ENCODE results near the gene CCDC40. TPM values are rescaled to one million over a fixed set of nuclear protein-coding genes. Genes with fewer than 3 reads are reported as not detected.

The CCDC40 gene
- total RNA-seq, 2 donors from 2014 or later = 11.8 to 19.7 TPM

DNA sequence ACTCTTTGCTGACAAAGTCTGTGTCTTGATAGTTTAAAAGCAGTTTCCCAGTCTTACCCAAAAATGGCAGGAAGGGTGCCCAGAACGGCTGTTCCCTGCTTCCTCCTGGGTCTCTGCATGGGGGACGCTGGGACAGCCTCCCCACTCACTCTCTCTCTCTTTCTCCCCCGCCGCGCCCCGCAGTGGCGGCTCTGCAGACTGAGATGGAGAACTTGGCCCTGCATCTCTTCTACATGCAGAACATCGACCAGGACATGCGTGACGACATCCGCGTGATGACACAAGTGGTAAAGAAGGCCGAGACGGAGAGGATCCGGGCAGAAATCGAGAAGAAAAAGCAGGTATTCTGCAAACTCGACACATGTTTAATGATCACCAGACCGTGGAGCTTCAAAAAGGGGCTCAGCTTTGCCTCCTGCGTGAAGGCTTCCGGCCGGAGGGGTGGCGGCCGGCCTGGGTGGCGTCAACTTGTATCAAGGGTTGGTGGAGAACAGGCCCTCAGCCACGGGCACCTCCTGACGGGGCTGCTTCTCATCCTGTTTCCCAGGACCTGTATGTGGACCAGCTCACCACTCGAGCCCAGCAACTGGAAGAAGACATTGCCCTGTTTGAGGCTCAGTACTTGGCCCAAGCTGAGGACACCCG, 22.0 kb downstream of the CCDC40 start:
- Histone ChIP-seq H3K4me3 (no peak overlapping the region), H3K9me3 (no peaks in the 10 kb centered on the region), H3K27me3 (replicated peaks; ENCODE audit: insufficient read depth) (no peaks in the 10 kb centered on the region), H3K27ac (no peak overlapping the region), H3K36me3 (no peaks in the 10 kb centered on the region), H3K4me1 (replicated peaks) (peaks cover 7% of the 10 kb centered on the region)
- intact Hi-C loops (cut with DNase I) = no loop called here
- DNase-seq (ENCODE audit: low spot score) = no peak
- 95% methylated on average over 28 of the region's 28 CpGs for WGBS
- TF ChIP-seq, protein P1, sequence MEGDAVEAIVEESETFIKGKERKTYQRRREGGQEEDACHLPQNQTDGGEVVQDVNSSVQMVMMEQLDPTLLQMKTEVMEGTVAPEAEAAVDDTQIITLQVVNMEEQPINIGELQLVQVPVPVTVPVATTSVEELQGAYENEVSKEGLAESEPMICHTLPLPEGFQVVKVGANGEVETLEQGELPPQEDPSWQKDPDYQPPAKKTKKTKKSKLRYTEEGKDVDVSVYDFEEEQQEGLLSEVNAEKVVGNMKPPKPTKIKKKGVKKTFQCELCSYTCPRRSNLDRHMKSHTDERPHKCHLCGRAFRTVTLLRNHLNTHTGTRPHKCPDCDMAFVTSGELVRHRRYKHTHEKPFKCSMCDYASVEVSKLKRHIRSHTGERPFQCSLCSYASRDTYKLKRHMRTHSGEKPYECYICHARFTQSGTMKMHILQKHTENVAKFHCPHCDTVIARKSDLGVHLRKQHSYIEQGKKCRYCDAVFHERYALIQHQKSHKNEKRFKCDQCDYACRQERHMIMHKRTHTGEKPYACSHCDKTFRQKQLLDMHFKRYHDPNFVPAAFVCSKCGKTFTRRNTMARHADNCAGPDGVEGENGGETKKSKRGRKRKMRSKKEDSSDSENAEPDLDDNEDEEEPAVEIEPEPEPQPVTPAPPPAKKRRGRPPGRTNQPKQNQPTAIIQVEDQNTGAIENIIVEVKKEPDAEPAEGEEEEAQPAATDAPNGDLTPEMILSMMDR (IDR thresholded peaks at IDR 0.05) = no peak
- TF ChIP-seq POLR2A (IDR thresholded peaks at IDR 0.05) = no peak
- no peak for TF ChIP-seq POLR2AphosphoS5 (IDR thresholded peaks at IDR 0.05)

DNA sequence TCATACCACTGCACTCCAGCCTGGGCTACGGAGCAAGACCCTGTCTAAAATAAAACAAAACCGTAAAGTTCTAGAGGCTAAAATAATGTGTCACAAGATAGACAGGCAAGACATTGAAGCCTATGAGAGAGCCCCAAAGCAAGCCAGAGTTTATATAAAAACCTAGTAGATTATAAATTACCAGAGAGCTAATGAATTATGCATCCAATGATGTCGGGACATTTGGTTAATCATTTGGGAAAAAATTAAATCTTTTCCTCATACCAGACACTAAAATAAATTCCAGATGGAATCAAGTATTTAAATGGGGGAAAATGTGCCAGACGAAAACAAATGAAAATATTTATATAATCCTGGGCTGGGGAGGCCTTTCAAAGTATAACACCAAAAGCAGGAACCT, 24.2 kb downstream of the CCDC40 start:
- intact Hi-C loops (cut with DNase I) = loop anchor here (5.0 kb wide), 1 partner anchor 33 kb away; no protein-coding TSS in a partner anchor
- Histone ChIP-seq H3K4me3 (no peak overlapping the region), H3K4me1 (replicated peaks) (no peaks in the 10 kb centered on the region), H3K36me3 (no peaks in the 10 kb centered on the region), H3K27me3 (replicated peaks; ENCODE audit: insufficient read depth) (no peaks in the 10 kb centered on the region), H3K27ac (no peak overlapping the region), H3K9me3 (no peaks in the 10 kb centered on the region)
- TF ChIP-seq POLR2AphosphoS5 (IDR thresholded peaks at IDR 0.05) = no peak
- TF ChIP-seq POLR2A (IDR thresholded peaks at IDR 0.05) = no peak
- TF ChIP-seq, protein P1 (IDR thresholded peaks at IDR 0.05) = no peak
- 63% methylated on average over 4 of the region's 4 CpGs for WGBS
- DNase-seq (ENCODE audit: low spot score) = no peak

DNA sequence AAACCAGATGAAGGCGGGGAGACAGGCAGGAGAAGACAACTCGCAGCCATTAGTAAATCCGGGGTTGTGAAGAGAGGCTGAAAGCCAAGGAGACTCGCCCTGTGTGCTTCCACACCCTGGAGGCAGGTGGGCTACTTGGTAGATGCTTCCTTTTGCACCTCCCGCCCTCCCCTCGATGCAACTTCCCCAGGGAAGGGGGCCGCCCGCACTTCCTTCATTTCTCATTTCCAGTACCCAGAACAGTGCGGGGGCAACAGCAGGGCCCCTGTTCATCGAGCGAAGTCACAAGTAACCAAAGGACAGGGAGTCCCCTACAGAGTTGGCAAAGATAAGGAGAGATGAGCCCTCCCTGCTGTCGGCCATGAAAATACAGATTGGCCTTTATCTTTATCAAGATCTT, 25.0 kb downstream of the CCDC40 start:
- Histone ChIP-seq H3K4me3 (no peak overlapping the region), H3K36me3 (no peaks in the 10 kb centered on the region), H3K9me3 (no peaks in the 10 kb centered on the region), H3K27me3 (replicated peaks; ENCODE audit: insufficient read depth) (no peaks in the 10 kb centered on the region), H3K27ac (no peak overlapping the region), H3K4me1 (replicated peaks) (no peaks in the 10 kb centered on the region)
- DNase-seq (ENCODE audit: low spot score) = no peak
- 86% methylated on average over 12 of the region's 12 CpGs for WGBS
- TF ChIP-seq POLR2A (IDR thresholded peaks at IDR 0.05) (no peak), POLR2AphosphoS5 (IDR thresholded peaks at IDR 0.05) (no peak)
- TF ChIP-seq, protein P1 (IDR thresholded peaks at IDR 0.05) = no peak
- intact Hi-C loops (cut with DNase I) = loop anchor here (5.0 kb wide), 1 partner anchor 34 kb away; no protein-coding TSS in a partner anchor

DNA sequence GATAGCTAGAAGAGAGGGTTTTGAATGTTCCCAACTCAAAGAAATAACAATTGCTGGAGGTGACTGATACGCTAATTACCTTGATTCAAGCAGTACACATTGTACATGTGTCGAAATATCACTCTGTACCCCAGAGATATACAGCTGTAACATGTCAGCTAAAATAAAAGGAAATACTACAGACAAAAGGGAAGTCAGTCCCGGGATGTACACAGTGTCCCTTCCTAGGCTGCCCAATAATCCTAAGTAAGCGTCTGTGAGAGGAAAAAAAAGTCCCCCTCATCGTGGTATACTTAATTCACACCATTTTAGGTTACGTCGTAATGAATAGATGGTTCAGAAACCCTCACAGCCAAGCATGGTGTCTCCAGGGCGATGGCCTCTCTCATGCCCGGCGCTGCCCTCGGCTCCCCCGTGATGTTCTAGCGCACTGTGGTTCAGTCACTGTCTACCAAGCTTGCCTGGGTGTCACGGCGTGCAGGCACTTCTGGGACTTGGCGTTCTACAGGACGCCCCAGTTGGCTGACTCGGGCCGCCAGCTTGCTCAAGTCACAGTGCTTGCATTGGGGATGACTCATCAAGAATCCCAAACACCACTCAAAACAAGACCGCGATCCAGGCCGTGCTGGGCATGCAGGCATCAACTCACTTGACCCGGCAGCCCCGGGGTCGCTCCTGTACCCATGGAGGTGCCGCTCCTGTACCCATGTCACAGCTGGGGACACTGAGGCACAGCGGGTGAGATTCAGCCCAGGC, 27.6 kb downstream of the CCDC40 start:
- H3K9me3 ChIP-seq = no peaks in the 10 kb centered on the region
- no peak for TF ChIP-seq POLR2A (IDR thresholded peaks at IDR 0.05)
- TF ChIP-seq, protein P1 (IDR thresholded peaks at IDR 0.05) = no peak
- peak; percentile 41 for TF ChIP-seq POLR2AphosphoS5 (IDR thresholded peaks at IDR 0.05)
- no peaks in the 10 kb centered on the region for H3K27me3 ChIP-seq (replicated peaks; ENCODE audit: insufficient read depth)
- DNase-seq (ENCODE audit: low spot score) = peak; percentile 23
- 71% methylated on average over 27 of the region's 27 CpGs for WGBS
- intact Hi-C loops (cut with DNase I) = loop anchor here (5.0 kb wide), 1 partner anchor 37 kb away; no protein-coding TSS in a partner anchor
- no peaks in the 10 kb centered on the region for H3K36me3 ChIP-seq
- peak overlapping the region; percentile 64 to 66 for H3K27ac ChIP-seq
- H3K4me3 ChIP-seq = no peak overlapping the region
- peaks cover 16% of the 10 kb centered on the region for H3K4me1 ChIP-seq (replicated peaks)
